ENCODE results near the gene SLC12A9.

SLC12A9 gene

GRCh38 chr7:100878685-100879084 is 26.2 kb downstream of the SLC12A9 start:
- no peak overlapping the region for H3K4me2 ChIP-seq (ENCODE audit: low read depth, low read length)
- H3K9me3 ChIP-seq (replicated peaks; ENCODE audit: insufficient read depth, low read length): no peaks in the 10 kb centered on the region
- H3K4me1 ChIP-seq (ENCODE audit: low read length): peaks cover 11% of the 10 kb centered on the region; the same call in 1 of the 2 replicates
- H2AFZ ChIP-seq (ENCODE audit: low read length): no peak overlapping the region
- no peak overlapping the region for H3K27ac ChIP-seq (ENCODE audit: low read length)
- 0 out of 2 replicates have a peak, but pooled peaks cover 3% of the 10 kb centered on the region for H3F3A ChIP-seq (ENCODE audit: insufficient read depth, low read length)
- no peak for DNase-seq
- no peaks in the 10 kb centered on the region for H3K27me3 ChIP-seq (replicated peaks; ENCODE audit: insufficient read depth, low read length)
- H3K9me2 ChIP-seq (replicated peaks; ENCODE audit: insufficient read depth, low read length): no peaks in the 10 kb centered on the region
- H3K4me3 ChIP-seq (ENCODE audit: low read length): no peak overlapping the region
- no peak overlapping the region for H3K9ac ChIP-seq (ENCODE audit: low read length)
- no peak for TF ChIP-seq EZH2phosphoT487 (IDR thresholded peaks at IDR 0.05; ENCODE audit: low read length)
- no peak for TF ChIP-seq CTCF (IDR thresholded peaks at IDR 0.05; ENCODE audit: low read length)
- no peak for TF ChIP-seq EZH2 (optimal IDR thresholded peaks at IDR 0.05; ENCODE audit: low read depth, low read length)
- peaks cover 71% of the 10 kb centered on the region for H3K79me2 ChIP-seq (ENCODE audit: low read length)
- peaks cover 3% of the 10 kb centered on the region; the same call in 1 of the 2 replicates for H3K36me3 ChIP-seq (replicated peaks; ENCODE audit: insufficient read depth, low read length)
- no peaks in the 10 kb centered on the region; the same call in 1 of the 2 replicates for H4K20me1 ChIP-seq (ENCODE audit: insufficient read depth, low read length)

GRCh38 chr7:100879685-100880261 is 27.3 kb downstream of the SLC12A9 start:
- no peak for DNase-seq
- Histone ChIP-seq H3K79me2 (ENCODE audit: low read length) (peaks cover 75% of the 10 kb centered on the region), H3K9ac (ENCODE audit: low read length) (no peak overlapping the region), H3K36me3 (replicated peaks; ENCODE audit: insufficient read depth, low read length) (peaks cover 8% of the 10 kb centered on the region; the same call in 1 of the 2 replicates), H3K4me3 (ENCODE audit: low read length) (no peak overlapping the region), H3K27ac (ENCODE audit: low read length) (no peak overlapping the region), H3K4me2 (ENCODE audit: low read depth, low read length) (no peak overlapping the region), H3K4me1 (ENCODE audit: low read length) (peaks cover 7% of the 10 kb centered on the region; the same call in 1 of the 2 replicates), H3F3A (ENCODE audit: insufficient read depth, low read length) (0 out of 2 replicates have a peak, but pooled peaks cover 3% of the 10 kb centered on the region), H2AFZ (ENCODE audit: low read length) (no peak overlapping the region), H4K20me1 (ENCODE audit: insufficient read depth, low read length) (no peaks in the 10 kb centered on the region; the same call in 1 of the 2 replicates), H3K27me3 (replicated peaks; ENCODE audit: insufficient read depth, low read length) (no peaks in the 10 kb centered on the region), H3K9me2 (replicated peaks; ENCODE audit: insufficient read depth, low read length) (no peaks in the 10 kb centered on the region), H3K9me3 (replicated peaks; ENCODE audit: insufficient read depth, low read length) (no peaks in the 10 kb centered on the region)
- no peak for TF ChIP-seq EZH2phosphoT487 (IDR thresholded peaks at IDR 0.05; ENCODE audit: low read length)
- TF ChIP-seq CTCF (IDR thresholded peaks at IDR 0.05; ENCODE audit: low read length): no peak
- no peak for TF ChIP-seq EZH2 (optimal IDR thresholded peaks at IDR 0.05; ENCODE audit: low read depth, low read length)

GRCh38 chr7:100880645-100881044 is 28.1 kb downstream of the SLC12A9 start:
- H3K4me3 ChIP-seq (ENCODE audit: low read length): no peak overlapping the region
- no peaks in the 10 kb centered on the region for H3K9me2 ChIP-seq (replicated peaks; ENCODE audit: insufficient read depth, low read length)
- DNase-seq: no peak
- H3K36me3 ChIP-seq (replicated peaks; ENCODE audit: insufficient read depth, low read length): peaks cover 17% of the 10 kb centered on the region
- no peaks in the 10 kb centered on the region for H3F3A ChIP-seq (ENCODE audit: insufficient read depth, low read length)
- no peak overlapping the region for H3K9ac ChIP-seq (ENCODE audit: low read length)
- H3K79me2 ChIP-seq (ENCODE audit: low read length): peaks cover 68% of the 10 kb centered on the region
- H2AFZ ChIP-seq (ENCODE audit: low read length): no peak overlapping the region
- H3K9me3 ChIP-seq (replicated peaks; ENCODE audit: insufficient read depth, low read length): no peaks in the 10 kb centered on the region
- TF ChIP-seq EZH2 (optimal IDR thresholded peaks at IDR 0.05; ENCODE audit: low read depth, low read length) (no peak), CTCF (IDR thresholded peaks at IDR 0.05; ENCODE audit: low read length) (no peak), EZH2phosphoT487 (IDR thresholded peaks at IDR 0.05; ENCODE audit: low read length) (no peak)
- H3K4me2 ChIP-seq (ENCODE audit: low read depth, low read length): no peak overlapping the region
- H4K20me1 ChIP-seq (ENCODE audit: insufficient read depth, low read length): no peaks in the 10 kb centered on the region; the same call in 1 of the 2 replicates
- no peak overlapping the region for H3K27ac ChIP-seq (ENCODE audit: low read length)
- peaks cover 7% of the 10 kb centered on the region; the same call in 1 of the 2 replicates for H3K4me1 ChIP-seq (ENCODE audit: low read length)
- no peaks in the 10 kb centered on the region for H3K27me3 ChIP-seq (replicated peaks; ENCODE audit: insufficient read depth, low read length)

Data from MM.1S (cell line).